Breast epithelium (tissue), 4 donors: ENCODE results near the gene SIT1. TPM values are rescaled to one million over a fixed set of nuclear protein-coding genes. Genes with fewer than 3 reads are reported as not detected.

Source experiments
- DNase-seq, 2 donors: peaks; one replicate each; pipeline ENCODE4 v3.0.0-alpha.2; 2019; ENCODE audit warnings: low spot score in 2 of 2
- H3K27ac ChIP-seq, 2 donors: fragments of 200-600 bp; sonication (generic) in 1 of 2; one replicate each; pipeline ENCODE4 v1.5.1; 2016 to 2019; ENCODE audit warnings: mild to moderate bottlenecking in 1 of 2
- H3K27me3 ChIP-seq, 2 donors: fragments of 200-600 bp; sonication (generic) in 1 of 2; one replicate each; pipeline versions ENCODE4 v1.5.1 to v1.6.0; 2017 to 2019; ENCODE audit warnings: control low read depth in 1 of 2, mild to moderate bottlenecking in 1 of 2
- H3K36me3 ChIP-seq: fragments of 200-600 bp; one replicate; pipeline ENCODE4 v1.5.1; 2019
- H3K4me1 ChIP-seq, 2 donors: fragments of 200-600 bp; sonication (generic); one replicate each; pipeline ENCODE4 v1.5.1; 2016 to 2019; ENCODE audit warnings: control low read depth in 1 of 2
- H3K4me3 ChIP-seq, 3 donors: fragments of 200-600 bp; sonication (generic); 1 replicate in 2 of 3; 2 replicates in 1 of 3; pipeline ENCODE4 v1.5.1; 2016 to 2019; ENCODE audit warnings: mild to moderate bottlenecking in 3 of 3, moderate library complexity in 2 of 3
- H3K9me3 ChIP-seq, 2 donors: fragments of 200-600 bp; sonication (generic) in 1 of 2; one replicate each; pipeline ENCODE4 v1.5.1; 2016 to 2019; ENCODE audit warnings: control low read depth in 1 of 2
- POLR2A ChIP-seq: fragments of 450-650 bp; IDR thresholded peaks from one replicate; pipeline ENCODE4 v1.6.1; 2016; ENCODE audit warnings: antibody characterized with exemption, mild to moderate bottlenecking, moderate library complexity
- POLR2AphosphoS5 ChIP-seq, 3 donors: sonication (generic); formaldehyde crosslinking; IDR thresholded peaks; one replicate each; pipeline ENCODE4 v1.6.1; 2017; ENCODE audit warnings: antibody characterized with exemption in 3 of 3
- intact Hi-C: fragments of 100-400 bp; cut with DNase I; formaldehyde crosslinking; loops from one replicate; pipeline ENCODE4 v1.15.1; 2023; ENCODE audit warnings: low total_unique reads
- total RNA-seq, 3 donors: library from RNA; depleted of rRNA; stranded (reverse); fragments of >200 nt; gene quantifications; one replicate each; pipeline ENCODE4 v1.1.0, GENCODE V29; 2016
- TF ChIP-seq, protein P1 (sequence below), 3 donors: fragments of 450-650 bp; IDR thresholded peaks; one replicate each; pipeline ENCODE4 v1.5.1; 2016 to 2017; ENCODE audit warnings: antibody characterized with exemption in 3 of 3, mild to moderate bottlenecking in 3 of 3, moderate library complexity in 3 of 3

The SIT1 gene
- total RNA-seq, 3 donors from 2014 or later = 1.2 to 3.2 (median 1.3) TPM

DNA sequence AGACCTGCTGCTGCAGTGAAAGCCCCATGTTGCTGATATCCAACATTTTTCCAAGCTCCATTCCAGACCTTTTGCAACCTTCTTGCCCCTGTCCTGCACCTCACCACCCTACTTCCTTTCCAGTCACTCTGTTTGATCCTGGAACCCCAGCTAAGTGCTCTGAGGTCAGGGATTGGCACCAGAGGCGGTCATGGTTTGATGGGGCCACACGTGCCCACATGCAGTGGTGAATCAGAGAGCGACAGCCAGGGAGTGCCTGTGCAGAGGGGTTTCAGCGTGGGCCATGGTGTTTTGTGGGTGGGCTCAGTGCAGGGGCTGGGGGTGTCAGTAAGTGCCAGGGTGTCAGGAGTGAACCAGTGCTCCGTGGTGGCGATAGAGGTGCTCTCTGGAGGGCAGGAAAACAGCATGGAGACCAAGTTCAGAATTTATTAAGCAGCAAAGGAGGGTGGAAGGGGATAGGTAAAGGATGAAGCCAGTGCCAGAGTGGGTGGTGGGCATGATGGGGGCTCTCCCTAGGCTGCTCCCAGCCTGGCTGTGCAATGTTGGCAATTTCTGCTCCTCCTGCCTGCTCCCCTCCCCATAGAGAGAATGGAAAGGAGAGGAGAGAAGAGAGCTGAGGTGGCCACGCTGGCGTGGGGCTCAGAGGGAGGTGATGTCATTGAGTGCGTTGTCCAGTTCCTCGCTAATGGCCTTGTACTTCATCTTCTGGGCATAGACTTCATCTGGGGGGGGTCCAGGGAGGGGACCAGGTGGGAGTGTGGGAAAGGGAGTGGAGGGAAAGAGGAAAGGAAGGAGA lies 32.0 kb upstream of the SIT1 start:
- Histone ChIP-seq H3K27ac (no peak overlapping the region), H3K4me1 (no peaks in the 10 kb centered on the region), H3K4me3 (no peak overlapping the region), H3K27me3 (no peaks in the 10 kb centered on the region), H3K36me3 (no peaks in the 10 kb centered on the region), H3K9me3 (no peaks in the 10 kb centered on the region)
- no peak for DNase-seq
- TF ChIP-seq POLR2A = no peak
- no peak for TF ChIP-seq POLR2AphosphoS5 (IDR thresholded peaks at IDR 0.05)
- TF ChIP-seq, protein P1, sequence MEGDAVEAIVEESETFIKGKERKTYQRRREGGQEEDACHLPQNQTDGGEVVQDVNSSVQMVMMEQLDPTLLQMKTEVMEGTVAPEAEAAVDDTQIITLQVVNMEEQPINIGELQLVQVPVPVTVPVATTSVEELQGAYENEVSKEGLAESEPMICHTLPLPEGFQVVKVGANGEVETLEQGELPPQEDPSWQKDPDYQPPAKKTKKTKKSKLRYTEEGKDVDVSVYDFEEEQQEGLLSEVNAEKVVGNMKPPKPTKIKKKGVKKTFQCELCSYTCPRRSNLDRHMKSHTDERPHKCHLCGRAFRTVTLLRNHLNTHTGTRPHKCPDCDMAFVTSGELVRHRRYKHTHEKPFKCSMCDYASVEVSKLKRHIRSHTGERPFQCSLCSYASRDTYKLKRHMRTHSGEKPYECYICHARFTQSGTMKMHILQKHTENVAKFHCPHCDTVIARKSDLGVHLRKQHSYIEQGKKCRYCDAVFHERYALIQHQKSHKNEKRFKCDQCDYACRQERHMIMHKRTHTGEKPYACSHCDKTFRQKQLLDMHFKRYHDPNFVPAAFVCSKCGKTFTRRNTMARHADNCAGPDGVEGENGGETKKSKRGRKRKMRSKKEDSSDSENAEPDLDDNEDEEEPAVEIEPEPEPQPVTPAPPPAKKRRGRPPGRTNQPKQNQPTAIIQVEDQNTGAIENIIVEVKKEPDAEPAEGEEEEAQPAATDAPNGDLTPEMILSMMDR (IDR thresholded peaks at IDR 0.05) = no peak
- intact Hi-C loops = no loop called here

DNA sequence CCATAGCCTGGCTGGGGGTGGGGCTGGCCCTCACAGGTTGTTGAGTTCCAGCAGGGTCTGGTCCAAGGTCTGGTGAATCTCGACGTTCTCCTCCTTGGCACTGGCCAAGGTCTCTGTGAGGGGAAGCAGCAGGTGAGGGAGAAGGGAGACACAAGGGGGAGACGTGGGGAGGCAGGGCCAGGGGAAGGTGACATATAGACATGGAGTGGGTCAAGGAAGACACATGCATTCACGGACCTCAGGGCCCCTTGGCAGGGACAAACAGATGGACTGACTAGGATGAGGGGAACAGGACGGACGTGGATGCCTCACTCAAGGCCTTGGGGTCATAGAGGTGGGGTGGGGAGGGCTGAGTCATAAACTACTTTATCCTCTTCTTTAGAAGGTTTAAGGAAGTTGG lies 31.3 kb upstream of the SIT1 start:
- Histone ChIP-seq H3K4me1 (no peaks in the 10 kb centered on the region), H3K36me3 (no peaks in the 10 kb centered on the region), H3K4me3 (no peak overlapping the region), H3K9me3 (no peaks in the 10 kb centered on the region), H3K27ac (no peak overlapping the region), H3K27me3 (no peaks in the 10 kb centered on the region)
- TF ChIP-seq POLR2A (no peak), POLR2AphosphoS5 (IDR thresholded peaks at IDR 0.05) (no peak)
- TF ChIP-seq, protein P1 (IDR thresholded peaks at IDR 0.05) = no peak
- intact Hi-C loops = no loop called here
- no peak for DNase-seq

DNA sequence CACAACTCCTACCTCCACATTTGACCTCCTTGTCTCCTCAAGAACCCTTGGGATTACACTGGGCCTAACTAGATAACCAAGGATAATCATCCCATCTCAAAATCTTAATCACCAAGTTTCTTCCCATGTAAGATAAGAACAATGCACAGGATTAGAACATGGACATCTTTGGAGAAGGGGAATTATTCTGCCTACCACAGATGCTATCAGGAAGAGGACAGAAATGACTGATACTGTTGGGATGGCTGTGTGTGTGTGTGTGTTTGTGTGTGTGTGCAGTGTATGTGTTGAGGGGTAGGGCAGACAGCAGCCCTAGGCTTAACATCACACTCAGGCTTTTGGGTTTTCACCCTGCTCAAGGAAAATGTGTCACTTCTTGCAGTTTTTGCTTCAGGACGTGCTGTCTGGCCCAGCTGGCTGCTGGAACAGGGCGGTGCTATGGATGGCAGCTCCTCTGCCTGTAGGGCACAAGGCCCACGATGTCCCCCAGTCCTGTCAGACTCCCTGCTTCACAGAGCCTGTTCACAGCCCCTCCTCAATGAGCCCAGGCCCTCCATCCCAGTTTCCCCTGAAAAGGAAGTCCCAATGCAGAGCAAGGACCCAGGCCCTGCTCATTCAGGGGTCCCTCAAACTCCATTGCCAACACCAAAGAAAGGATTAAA lies 30.7 kb upstream of the SIT1 start:
- H3K27ac ChIP-seq = peak overlapping the region in 1 of 2 donors; percentile 38
- DNase-seq = no peak
- H3K9me3 ChIP-seq = no peaks in the 10 kb centered on the region
- H3K27me3 ChIP-seq = no peaks in the 10 kb centered on the region
- no peak overlapping the region for H3K4me3 ChIP-seq
- no peaks in the 10 kb centered on the region for H3K36me3 ChIP-seq
- TF ChIP-seq POLR2AphosphoS5 (IDR thresholded peaks at IDR 0.05) (no peak), POLR2A (no peak)
- TF ChIP-seq, protein P1 (IDR thresholded peaks at IDR 0.05) = no peak
- intact Hi-C loops = no loop called here
- H3K4me1 ChIP-seq = no peaks in the 10 kb centered on the region

DNA sequence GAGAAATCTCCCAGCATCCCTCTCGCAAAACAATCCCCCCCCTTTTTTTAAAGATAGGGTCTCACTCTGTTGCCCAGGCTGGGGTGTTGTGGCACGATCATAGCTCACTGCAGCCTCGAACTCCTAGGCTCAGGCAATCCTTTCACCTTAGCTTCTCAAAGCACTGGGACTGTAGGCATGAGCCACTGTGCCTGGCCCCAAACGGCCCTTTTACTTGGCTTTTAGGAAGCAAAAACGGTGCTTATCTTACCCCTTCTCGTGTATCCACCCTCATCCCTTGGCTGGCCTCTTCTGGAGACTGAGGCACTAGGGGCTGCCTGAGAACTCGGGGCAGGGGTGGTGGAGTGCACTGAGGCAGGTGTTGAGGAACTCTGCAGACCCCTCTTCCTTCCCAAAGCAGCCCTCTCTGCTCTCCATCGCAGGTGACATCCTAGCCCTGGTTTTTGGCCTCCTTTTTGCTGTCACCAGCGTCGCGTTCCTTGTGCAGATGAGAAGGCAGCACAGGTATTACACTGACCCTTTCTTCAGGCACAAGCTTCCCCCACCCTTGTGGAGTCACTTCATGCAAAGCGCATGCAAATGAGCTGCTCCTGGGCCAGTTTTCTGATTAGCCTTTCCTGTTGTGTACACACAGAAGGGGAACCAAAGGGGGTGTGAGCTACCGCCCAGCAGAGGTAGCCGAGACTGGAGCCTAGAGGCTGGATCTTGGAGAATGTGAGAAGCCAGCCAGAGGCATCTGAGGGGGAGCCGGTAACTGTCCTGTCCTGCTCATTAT lies 29.8 kb upstream of the SIT1 start:
- TF ChIP-seq POLR2A (no peak), POLR2AphosphoS5 (IDR thresholded peaks at IDR 0.05) (no peak)
- TF ChIP-seq, protein P1 (IDR thresholded peaks at IDR 0.05) = no peak
- Histone ChIP-seq H3K27ac (no peak overlapping the region), H3K4me3 (no peak overlapping the region), H3K9me3 (no peaks in the 10 kb centered on the region), H3K36me3 (no peaks in the 10 kb centered on the region), H3K27me3 (no peaks in the 10 kb centered on the region), H3K4me1 (peaks cover 0 to 4% of the 10 kb centered on the region in 2 donors)
- no peak for DNase-seq
- intact Hi-C loops = no loop called here
